ENCODE results near the gene ADCY5.

DNA sequence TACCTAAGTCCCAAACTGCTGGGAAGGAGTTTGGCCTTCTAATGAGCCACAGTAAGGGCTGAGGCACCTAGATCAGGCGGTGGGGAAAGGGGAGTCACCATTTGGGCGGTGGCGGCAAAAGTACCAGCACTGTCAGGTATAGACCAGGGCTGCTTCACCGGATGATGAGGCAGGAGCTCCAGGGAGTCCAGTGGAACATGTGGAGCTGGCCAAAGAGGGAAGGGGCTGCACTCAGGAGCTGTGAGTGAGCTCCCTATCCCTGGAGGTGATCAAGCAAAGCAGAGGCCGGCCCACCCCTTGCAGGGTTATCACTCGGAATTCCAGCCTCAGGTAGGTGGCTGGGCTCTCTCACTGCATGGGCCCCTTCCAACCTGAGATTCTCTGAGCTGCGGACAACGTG, 138.7 kb downstream of the ADCY5 start:
- TF ChIP-seq CTCF (IDR thresholded peaks at IDR 0.05) (no peak), POLR2AphosphoS5 (IDR thresholded peaks at IDR 0.05) (no peak), POLR2A (IDR thresholded peaks at IDR 0.05) (no peak)

Data from prostate gland (tissue), 2 donors.